Left ventricle myocardium superior (tissue), 1 donor: ENCODE results near the gene KCNIP4. TPM values are rescaled to one million over a fixed set of nuclear protein-coding genes. Genes with fewer than 3 reads are reported as not detected.
"Not testable (repeated sequence)": the region's sequence is repeated elsewhere in the genome, so short reads cannot be mapped to it uniquely, and the experiment has no call there.

Experiments
- ATAC-seq: fragments of 200-7000 bp; cut with Tn5 transposase; one replicate; pipeline ENCODE4 v1.9.1; 2020; ENCODE audit warnings: mild to moderate bottlenecking, moderate library complexity
- DNase-seq: peaks from one replicate; pipeline ENCODE4 v3.0.0-alpha.2; 2020
- intact Hi-C: fragments of 100-400 bp; cut with micrococcal nuclease; formaldehyde crosslinking; loops from one replicate; pipeline ENCODE4 v1.11.0; 2022
- total RNA-seq: library from RNA; stranded (reverse); fragmentation: NEBNext Ultra II Directional; extraction: Animal tissue kit (Norgen Biotek cat#: 25700); gene quantifications from one replicate; pipeline ENCODE4 v1.2.1, GENCODE V29; 2021
- donor health status: DM: no; HTN: yes; CAD: no; lungs with severe emphysema.

Gene KCNIP4
- total RNA-seq, 1 donor from 2014 or later: not detected

DNA sequence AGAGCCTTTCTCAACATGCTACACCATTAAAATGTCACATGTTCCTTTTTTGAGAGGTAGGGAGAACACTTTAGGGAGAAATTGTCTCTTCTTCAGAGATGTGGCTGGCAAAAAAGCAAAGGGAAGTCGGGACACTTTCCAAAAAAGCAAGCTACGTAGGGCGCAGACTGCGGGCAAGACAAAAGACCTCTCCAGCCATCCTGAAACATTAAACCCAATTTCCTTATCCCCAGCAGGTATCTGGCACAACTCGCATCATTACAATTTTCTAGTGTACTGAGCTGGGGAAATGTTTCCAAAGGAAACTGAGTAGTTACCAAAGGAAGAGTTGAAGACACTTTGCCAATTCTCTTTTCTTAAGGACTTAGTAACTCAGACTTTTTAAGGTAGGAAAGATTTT lies 1132.3 kb downstream of the KCNIP4 start:
- no peak for ATAC-seq
- intact Hi-C loops: no loop called here
- DNase-seq: no peak

DNA sequence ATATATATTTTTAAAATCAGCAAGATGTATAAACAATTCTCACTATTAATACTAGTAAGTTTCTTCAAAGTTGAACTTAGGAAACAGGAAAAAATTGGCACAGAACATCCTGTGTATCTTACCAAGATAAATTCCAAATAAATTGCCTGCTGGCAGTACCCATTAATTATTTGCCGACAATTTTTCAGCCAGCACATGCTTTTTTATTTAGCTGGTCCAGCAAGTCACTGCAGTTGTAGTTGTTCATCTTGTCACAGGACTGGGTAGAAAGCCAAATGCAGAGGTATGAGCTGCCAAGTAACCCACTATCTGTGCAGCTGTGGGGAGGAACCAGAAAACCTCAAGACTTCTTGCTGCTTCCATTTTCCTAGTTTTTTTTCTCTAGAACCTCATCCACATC lies 1134.9 kb downstream of the KCNIP4 start:
- no peak for DNase-seq
- intact Hi-C loops: no loop called here
- ATAC-seq: no peak

DNA sequence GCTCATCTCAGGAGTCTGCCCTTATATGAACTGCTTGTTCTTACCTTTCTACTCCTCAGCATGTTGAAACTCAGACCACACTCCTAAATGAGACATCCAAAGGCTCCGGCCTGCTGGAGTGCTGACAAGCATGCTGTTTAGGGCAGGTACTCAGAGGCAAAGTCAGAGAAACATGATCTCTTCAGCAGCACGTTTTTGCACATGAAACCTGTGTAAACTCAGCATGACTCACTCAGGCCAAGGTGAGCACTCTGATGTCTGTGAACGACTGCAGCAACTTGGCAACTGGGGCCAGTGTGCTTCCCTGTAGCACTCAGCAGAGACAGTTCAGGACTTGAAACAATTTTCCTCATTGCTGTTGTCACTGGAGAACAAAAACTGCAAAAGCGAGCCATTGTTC lies 1138.8 kb downstream of the KCNIP4 start:
- intact Hi-C loops: no loop called here
- DNase-seq (no peak), ATAC-seq (no peak)

DNA sequence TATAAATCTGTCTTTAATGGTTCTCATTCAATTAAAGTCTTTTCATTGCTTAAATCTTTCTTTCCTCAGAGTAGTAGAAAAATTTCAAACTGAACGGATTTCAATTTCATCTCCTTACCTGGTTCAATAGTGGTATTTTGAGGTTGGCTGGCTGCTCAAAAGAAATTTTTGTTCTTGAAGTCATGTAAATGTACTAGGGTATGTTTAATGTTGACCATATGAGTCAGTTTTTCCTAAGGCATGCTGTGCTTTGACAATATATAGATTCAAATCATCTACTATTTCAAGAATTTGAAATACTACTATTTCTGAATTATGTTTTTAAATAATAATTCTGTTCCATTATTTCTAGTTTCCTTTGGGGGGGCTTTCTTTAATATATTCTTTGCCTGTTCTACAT lies 1142.9 kb downstream of the KCNIP4 start:
- ATAC-seq (no peak), DNase-seq (no peak)
- intact Hi-C loops: no loop called here

DNA sequence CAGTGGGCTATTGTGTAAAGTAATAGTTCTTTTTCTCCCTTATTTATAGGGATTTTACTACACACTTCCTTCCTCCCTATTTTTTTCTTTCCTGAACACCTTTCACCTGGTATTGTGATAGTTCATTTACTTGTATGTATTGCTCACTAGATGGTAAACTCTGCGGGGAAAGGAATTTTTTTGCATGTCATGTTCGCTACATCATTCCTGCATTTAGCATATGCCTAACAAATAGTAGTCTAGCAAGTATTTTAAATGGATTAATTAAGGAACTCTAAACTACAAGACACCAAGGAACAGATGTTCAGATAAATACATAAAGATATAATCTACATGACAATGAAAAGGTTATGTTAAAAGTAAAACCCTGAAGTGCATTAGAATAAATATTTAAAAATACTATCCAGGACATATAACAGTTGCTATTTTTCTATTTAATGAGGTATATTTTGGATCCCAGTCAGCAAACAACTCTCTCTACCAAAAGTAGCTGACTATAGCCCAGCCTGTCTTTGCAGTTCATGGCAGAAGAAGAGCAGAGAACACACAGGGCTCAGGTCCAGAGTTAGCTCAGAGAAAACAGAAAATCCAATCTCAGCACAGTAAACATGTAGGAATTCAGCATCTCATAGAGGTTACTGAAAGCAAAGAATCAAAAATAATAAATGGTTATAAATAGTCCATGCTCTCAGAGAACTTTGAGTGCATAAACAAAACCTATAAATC lies 1160.5 kb downstream of the KCNIP4 start:
- no peak for DNase-seq
- intact Hi-C loops: no loop called here
- ATAC-seq: no peak

DNA sequence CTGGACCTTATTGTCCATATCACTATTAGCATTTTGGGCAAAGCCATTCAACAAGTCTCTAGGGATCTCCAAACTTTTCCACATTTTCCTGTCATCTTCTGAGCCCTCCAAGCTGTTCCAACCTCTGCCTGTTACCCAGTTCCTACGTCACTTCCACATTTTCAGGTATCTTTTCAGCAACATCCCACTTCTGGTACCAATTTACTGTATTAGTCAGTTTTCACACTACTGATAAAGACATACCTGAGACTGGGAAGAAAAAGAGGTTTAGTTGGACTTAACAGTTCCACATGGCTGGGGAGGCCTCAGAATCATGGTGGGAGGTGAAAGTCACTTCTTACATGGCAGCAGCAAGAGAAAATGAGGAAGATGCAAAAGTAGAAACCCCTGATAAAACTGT lies 1165.4 kb downstream of the KCNIP4 start:
- DNase-seq, intact Hi-C loops, ATAC-seq: not testable (repeated sequence)

DNA sequence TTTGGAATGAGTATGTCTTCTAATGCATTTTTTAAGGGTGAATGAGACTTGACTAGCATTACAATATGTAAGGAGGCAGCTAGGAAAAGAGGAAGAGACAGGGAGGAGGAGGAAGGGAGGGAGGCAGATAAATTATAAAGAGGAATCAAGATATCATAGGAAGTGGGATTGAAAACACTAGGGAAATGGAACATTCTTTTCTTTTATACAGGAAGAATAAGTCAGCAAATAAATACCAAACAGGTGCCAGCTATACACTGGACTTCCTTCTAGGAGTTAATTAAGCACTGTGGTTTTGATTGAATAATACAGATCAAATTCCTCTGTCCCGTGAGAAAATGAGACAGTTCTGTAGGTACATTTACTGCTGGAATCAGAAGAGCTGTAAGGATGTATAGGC lies 1169.7 kb downstream of the KCNIP4 start:
- no peak for ATAC-seq
- intact Hi-C loops: no loop called here
- no peak for DNase-seq

DNA sequence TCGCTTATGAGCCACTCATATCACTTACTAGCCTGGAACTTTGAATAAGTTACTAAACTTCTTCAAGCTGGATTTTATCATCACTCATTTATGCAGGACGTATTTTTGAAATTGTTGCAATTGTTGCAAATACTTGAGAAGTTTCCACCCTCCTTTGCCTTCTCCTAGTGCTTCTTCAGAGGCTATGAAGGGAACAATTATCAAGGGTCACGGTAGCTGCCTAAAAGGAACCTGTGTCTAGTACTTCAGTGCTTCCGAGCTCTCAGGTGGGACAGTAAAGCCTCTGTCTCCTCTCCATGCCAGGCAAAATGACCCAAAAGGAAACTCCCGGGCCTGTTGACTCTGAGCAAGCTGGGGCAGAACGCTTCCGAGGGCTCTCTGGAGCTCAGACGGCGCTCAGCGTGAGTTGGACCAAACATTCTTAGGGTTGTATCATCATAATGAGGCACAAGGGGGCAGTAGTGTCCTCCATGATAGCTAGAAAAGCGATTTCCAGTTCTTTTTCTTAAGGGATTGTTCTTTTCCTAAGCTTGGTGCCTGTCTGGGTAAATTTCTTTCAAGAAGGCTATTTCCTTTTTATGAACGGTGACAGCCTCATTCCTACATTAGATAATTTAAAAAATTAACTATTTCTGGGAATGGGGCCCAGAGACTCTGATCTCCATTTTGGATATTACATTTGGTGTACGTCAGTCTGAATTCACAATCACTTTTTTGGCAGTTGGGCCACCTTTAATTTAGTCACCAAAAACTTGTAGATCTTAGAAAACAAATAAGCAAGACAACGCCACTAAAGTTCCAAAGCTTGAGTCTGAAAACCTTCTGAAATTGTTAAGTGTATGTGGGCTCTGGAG lies 1175.2 kb downstream of the KCNIP4 start:
- peak; percentile 42 for ATAC-seq
- intact Hi-C loops: no loop called here
- peak; percentile 20 for DNase-seq

DNA sequence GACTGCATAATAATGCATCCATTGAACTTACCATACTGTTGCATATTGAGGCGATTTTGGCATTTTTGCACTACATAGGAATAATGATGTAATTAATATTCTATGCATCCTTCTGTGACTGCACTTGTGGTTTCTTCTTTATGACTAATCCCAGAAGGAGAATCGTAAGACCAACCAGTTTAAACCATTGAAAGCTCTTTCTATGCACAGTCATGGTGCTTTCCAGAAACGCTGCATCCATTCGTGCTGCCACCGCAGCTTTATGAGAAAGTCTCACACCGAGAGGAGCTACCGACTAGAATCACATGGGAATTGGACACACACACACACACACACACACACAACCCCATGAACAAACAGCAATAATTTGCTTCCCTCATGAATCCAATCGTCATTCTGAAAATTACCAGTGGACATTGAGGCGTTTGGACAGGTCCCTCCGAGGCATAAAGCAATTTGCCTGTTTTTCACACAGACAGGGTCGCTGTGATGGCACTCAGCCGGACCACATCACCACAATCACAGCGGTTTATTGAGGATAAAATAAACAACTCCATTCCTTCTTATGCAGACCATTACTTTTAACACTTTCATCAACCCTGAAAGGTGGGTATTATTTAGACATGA lies 1184.1 kb downstream of the KCNIP4 start:
- intact Hi-C loops: no loop called here
- ATAC-seq: no peak
- no peak for DNase-seq

DNA sequence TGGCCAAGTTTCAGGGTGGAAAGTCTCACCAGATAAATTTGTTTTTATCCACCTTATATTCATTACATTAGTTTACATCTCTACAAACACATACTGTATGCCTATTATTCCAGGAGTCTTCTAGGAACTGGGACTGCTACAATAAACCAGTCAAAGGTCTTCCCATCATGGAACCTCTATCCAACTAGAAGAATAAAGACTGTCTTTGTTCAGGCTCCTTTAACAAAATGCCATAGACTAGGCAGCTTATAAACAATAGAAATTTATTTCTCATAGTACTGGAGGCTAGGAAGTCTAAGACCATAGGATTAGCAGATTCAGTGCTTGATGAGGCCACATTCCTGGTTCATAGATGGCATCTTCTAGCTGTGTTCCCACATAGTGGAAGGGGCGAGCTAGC lies 1186.7 kb downstream of the KCNIP4 start:
- ATAC-seq (no peak), DNase-seq (no peak)
- intact Hi-C loops: no loop called here

DNA sequence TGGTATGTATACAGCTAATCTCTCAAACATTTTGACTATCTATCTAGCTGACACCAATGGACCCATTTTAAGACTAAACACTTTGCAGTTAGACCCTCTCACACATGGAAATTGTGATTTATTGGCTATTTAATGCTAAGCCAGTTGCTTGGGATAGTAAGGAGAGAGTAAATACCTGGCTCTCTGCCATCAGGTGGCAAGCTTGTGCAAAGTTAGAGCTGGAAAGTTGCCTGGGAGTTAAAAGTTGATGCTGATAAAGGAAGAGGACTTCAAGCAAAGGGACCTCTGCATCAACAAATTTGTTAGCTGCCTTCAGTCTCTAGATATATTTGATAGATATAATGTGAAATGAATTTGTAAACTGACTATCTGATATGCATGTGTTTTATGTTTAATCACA lies 1187.2 kb downstream of the KCNIP4 start:
- DNase-seq (no peak), ATAC-seq (no peak)
- intact Hi-C loops: no loop called here

DNA sequence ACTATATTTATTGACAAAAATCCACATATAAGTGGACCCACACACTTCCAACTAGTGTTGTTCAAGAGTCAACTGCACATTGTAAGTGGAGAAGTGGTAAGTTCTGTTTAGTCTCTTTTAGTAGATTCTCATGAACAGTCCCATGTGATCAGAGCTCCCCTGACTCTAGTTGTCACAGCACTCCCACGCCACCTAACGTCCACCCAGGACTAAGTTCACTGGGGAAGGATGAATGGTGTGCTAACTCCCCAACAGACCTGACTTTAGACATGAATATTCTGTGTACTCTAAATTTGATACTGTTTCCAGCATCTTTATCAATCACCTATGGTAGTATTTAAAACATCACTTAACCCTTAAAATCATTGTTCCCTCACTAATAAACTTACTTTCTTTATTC lies 1188.5 kb downstream of the KCNIP4 start:
- DNase-seq (no peak), ATAC-seq (no peak)
- intact Hi-C loops: no loop called here

DNA sequence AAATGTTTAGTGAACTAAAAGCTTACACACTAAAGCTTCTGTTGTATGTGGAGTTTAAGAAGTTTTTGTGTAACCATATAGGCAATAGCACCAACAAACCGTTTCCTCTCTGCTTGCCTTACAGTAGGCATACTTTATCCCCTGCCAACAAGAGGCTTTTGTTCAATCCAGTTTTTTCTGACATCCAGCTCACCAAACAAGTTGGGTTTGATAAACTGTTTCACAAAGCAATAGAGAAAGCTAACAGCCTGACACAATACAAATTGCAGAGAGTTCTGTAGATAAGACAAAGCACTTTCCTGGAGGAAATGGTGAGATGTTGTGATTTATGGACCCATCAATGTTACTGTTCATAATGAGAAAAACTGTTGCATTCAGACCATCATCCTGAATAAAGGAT lies 1194.5 kb downstream of the KCNIP4 start:
- ATAC-seq: no peak
- DNase-seq: no peak

DNA sequence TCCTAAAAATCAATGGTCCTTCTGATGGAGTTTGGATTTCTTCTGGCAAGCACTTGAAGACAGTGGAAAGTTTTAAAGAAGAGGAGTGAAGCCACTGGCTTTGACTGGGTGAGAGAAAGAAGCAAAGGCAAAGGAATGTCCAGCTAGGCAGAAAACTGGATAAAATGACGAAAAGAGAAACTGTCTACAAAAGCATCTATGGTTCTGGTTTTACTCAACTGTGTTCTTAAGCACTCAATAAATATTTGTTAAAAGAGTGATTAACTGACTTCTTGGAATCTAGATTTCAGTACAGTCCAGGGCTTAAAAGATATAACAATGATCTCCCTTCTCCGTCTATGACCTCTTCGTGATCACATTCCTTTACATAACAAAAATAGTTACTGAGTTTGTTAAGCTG lies 1195.9 kb downstream of the KCNIP4 start:
- intact Hi-C loops: no loop called here
- ATAC-seq (no peak), DNase-seq (no peak)

More for the DNA sequence above, 1194.5 kb downstream of the KCNIP4 start:
- intact Hi-C loops: no loop called here

DNA sequence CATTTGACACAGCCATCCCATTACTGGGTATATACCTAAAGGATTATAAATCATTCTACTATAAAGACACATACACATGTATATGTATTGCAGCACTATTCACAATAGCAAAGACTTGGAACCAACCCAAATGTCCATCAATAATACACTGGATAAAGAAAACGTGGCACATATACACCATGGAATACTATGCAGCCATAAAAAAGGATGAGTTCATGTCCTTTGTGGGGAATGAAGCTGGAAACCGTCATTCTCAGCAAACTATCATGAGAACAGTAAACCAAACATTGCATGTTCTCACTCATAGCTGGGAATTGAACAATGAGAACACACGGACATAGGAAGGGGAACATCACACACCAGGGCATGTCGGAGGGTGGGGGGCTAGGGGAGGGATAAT lies 1202.6 kb downstream of the KCNIP4 start:
- DNase-seq, ATAC-seq, intact Hi-C loops: not testable (repeated sequence)

DNA sequence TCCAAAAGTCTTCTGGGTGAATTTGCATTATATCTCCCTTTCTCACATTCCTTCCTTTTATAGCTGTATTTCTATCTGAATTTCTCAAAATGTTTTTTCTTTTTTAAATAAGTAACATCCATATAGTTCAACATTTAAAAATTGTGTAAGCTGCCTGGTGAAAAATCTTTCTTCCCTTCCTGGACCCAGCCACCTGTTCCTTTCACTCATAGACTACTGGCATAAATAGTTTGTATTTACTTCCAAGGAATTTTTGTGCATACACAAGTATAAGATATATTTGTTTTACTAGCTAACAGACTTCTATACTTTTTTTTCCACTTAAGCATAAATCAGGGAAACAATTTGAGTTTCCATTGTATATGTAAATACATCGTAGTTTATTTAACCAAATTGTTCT lies 1212.6 kb downstream of the KCNIP4 start:
- intact Hi-C loops: no loop called here
- no peak for ATAC-seq
- DNase-seq: no peak

DNA sequence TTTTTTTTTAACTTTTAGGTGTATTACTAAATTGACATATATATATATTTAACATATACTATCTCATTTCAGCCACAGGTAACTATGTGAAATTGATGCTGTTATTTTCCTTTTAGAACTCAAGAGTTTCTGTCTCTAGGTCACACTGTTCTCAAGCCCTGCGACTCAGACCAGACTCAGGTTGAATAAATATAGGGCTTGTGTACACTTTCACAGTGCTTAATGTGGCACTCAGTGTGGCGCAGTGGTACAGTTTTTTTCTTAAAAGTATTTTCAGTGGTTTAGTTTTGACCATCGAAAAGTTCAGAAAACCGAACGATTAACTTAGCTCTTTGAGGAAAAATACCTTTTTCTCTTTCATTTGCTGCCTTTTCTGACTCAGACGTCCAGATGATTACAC lies 1223.7 kb downstream of the KCNIP4 start:
- ATAC-seq (no peak), DNase-seq (no peak)
- intact Hi-C loops: no loop called here

DNA sequence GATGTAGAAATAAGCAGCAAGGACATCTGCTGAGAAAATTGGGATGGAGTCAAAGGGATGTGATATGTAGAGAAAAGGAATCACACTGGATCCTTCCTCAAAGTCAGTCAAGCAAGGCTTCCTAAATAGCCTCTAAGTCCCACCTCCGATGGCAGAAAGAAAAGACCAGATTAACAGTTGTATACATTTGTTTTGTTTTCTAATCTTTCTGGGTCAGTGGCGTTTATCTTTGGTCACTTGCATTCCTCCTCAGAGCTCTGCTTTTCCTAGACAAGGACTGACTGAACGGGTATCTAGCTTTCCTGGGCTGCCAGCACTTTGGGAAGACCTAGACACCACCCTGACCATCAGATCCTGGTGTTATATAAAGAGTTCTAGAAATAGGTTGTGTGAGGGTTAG lies 1225.1 kb downstream of the KCNIP4 start:
- DNase-seq: no peak
- intact Hi-C loops: no loop called here
- ATAC-seq: no peak

DNA sequence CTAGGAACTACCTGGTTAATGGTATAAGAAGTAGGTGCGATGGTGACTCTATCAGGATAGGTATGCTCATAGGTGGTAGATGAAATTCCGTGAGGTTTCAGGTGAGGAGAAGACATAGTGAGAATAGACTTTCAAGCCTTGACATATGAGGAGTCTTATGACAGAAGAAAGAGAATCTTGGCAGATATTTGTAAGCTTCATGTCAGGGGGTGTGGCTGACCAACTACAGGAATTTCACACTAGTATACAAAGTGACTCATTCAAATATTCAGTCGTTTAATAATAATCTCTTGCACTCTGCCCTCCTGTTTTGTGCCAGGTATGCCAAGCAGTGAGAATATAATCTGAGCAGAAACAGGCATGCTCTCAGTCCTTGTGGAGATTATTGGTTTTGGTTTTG lies 1225.6 kb downstream of the KCNIP4 start:
- intact Hi-C loops: no loop called here
- DNase-seq (no peak), ATAC-seq (no peak)

DNA sequence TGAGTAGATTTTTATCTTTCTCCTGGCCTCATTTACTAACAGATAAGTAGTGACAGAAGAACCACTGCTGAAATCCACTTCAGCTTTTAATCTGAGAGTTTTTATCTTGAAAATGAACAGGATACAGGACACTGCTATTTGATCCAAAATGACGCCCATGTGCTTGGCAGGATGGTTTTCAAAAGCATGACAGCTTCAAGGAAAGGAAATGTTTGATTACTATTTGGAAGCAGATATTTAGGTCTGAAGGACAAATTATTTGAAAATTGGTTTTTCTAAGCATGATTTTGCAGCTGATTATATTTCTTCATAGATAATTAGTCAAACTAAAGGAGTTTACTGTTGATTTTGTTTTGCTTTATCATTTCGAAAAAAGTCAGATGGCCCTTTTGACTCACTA lies 1237.2 kb downstream of the KCNIP4 start:
- DNase-seq (no peak), ATAC-seq (no peak)

More for the DNA sequence above, 1237.2 kb downstream of the KCNIP4 start:
- intact Hi-C loops: no loop called here
